Measurements from ENCODE around the gene MAP4K2.

DNA sequence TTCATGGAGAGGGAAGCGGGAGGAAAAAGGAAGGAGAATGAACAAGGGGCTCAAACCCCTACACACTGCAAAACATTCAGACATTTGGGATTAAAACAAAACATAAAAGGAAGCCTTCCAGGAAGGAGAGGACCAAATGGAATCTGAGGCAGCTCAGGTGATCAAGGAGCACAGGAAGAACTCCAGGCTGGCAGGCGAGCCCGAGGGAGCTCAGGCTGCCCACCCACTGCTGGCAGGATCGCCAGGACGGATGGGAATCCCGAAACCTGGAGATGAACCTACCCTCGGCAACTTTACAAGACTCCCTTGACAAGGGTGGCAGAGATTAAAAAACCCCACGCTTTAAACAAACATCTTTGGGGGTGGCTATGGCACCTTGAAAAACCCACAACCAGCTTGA lies 38.3 kb downstream of the MAP4K2 start:
- TF ChIP-seq, protein P1, sequence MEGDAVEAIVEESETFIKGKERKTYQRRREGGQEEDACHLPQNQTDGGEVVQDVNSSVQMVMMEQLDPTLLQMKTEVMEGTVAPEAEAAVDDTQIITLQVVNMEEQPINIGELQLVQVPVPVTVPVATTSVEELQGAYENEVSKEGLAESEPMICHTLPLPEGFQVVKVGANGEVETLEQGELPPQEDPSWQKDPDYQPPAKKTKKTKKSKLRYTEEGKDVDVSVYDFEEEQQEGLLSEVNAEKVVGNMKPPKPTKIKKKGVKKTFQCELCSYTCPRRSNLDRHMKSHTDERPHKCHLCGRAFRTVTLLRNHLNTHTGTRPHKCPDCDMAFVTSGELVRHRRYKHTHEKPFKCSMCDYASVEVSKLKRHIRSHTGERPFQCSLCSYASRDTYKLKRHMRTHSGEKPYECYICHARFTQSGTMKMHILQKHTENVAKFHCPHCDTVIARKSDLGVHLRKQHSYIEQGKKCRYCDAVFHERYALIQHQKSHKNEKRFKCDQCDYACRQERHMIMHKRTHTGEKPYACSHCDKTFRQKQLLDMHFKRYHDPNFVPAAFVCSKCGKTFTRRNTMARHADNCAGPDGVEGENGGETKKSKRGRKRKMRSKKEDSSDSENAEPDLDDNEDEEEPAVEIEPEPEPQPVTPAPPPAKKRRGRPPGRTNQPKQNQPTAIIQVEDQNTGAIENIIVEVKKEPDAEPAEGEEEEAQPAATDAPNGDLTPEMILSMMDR (IDR thresholded peaks at IDR 0.05 in 4 of 5, conservative IDR thresholded peaks at IDR 0.05 in 1 of 5), result no peak
- no peak for TF ChIP-seq POLR2A (IDR thresholded peaks at IDR 0.05)
